Stimulated activated CD8-positive, alpha-beta memory T cell treated with anti-CD3 and anti-CD28 coated beads, Interleukin-12 subunit alpha, Interleukin-12 subunit beta, amount 100 ng/mL, for 24 hours (primary cell): ENCODE data around the gene CABLES2.

Experiments used
- DNase-seq: peaks from one replicate; pipeline ENCODE4 v3.0.0-alpha.2; 2020; ENCODE audit errors: extremely low read depth

Gene CABLES2

GRCh38 chr20:62418709-62419487 lies 11.8 kb upstream of the CABLES2 start:
- no peak for DNase-seq

GRCh38 chr20:62417981-62418708 lies 11.1 kb upstream of the CABLES2 start:
- DNase-seq: no peak

- DNase-seq: no peak
These were observed 9.9 kb upstream of the CABLES2 start for GRCh38 chr20:62416651-62417637.

- no peak for DNase-seq
These were observed 8.4 kb upstream of the CABLES2 start for GRCh38 chr20:62415354-62416111.

GRCh38 chr20:62413896-62414481 lies 6.9 kb upstream of the CABLES2 start:
- no peak for DNase-seq

- no peak for DNase-seq
These were observed 6.0 kb upstream of the CABLES2 start for GRCh38 chr20:62413025-62413570.

- DNase-seq: no peak
These were observed 5.3 kb upstream of the CABLES2 start for GRCh38 chr20:62412194-62413024.

- no peak for DNase-seq
These were observed 4.6 kb upstream of the CABLES2 start for GRCh38 chr20:62411479-62412193.

GRCh38 chr20:62410746-62411478 lies 3.8 kb upstream of the CABLES2 start:
- no peak for DNase-seq

- no peak for DNase-seq
These were observed 3.1 kb upstream of the CABLES2 start for GRCh38 chr20:62409931-62410745.

GRCh38 chr20:62409086-62409853 lies 2.2 kb upstream of the CABLES2 start:
- DNase-seq: no peak

- no peak for DNase-seq
These were observed 1.6 kb upstream of the CABLES2 start for GRCh38 chr20:62408640-62409039.

- DNase-seq: no peak
These were observed 970 bp upstream of the CABLES2 start for GRCh38 chr20:62408055-62408454.

- DNase-seq: no peak
These were observed 379 bp downstream of the CABLES2 start for GRCh38 chr20:62406635-62407176.

- DNase-seq: no peak
These were observed 1.0 kb downstream of the CABLES2 start for GRCh38 chr20:62405981-62406513.
